GM23338 (cell line): Measurements from ENCODE around the gene ZBTB6. TPM values are rescaled to one million over a fixed set of nuclear protein-coding genes. Genes with fewer than 3 reads are reported as not detected.
A peak's percentile ranks its signal among the peaks of the same experiment; 100 is the strongest.
"Not testable (repeated sequence)": the region's sequence is repeated elsewhere in the genome, so short reads cannot be mapped to it uniquely, and the experiment has no call there.

Experiments used
- ATAC-seq: fragments of 200-7000 bp; cut with Tn5 transposase; 3 replicates; pipeline ENCODE4 v1.9.1; 2020
- DNase-seq: peaks from one replicate; pipeline ENCODE4 v3.0.0-alpha.2; 2015; ENCODE audit warnings: low spot score
- H2AFZ ChIP-seq: fragments of 200-600 bp; sonication (generic); 2 replicates; pipeline ENCODE4 v1.8.0; 2016; ENCODE audit warnings: antibody characterized with exemption, mild to moderate bottlenecking, moderate library complexity
- H3F3A ChIP-seq: fragments of 200-600 bp; sonication (generic); replicated peaks from 2 replicates; pipeline ENCODE4 v1.8.0; 2017; ENCODE audit warnings: antibody characterized with exemption, mixed run types, low read depth
- H3K27ac ChIP-seq: fragments of 200-600 bp; sonication (generic); 2 replicates; pipeline ENCODE4 v1.6.1; 2016; ENCODE audit warnings: low read depth
- H3K27me3 ChIP-seq: fragments of 200-600 bp; sonication (generic); 2 replicates; pipeline ENCODE4 v1.8.0; 2016; ENCODE audit warnings: mild to moderate bottlenecking, mixed run types, moderate library complexity; ENCODE audit not compliant: insufficient read depth
- H3K36me3 ChIP-seq: fragments of 200-600 bp; sonication (generic); 2 replicates; pipeline ENCODE4 v1.8.0; 2016; ENCODE audit warnings: mild to moderate bottlenecking; ENCODE audit not compliant: insufficient read depth
- H3K4me1 ChIP-seq: fragments of 200-600 bp; sonication (generic); 2 replicates; pipeline ENCODE4 v1.8.0; 2016; ENCODE audit warnings: mild to moderate bottlenecking, moderate library complexity; ENCODE audit not compliant: insufficient read depth
- H3K4me2 ChIP-seq: fragments of 200-600 bp; sonication (generic); 2 replicates; pipeline ENCODE4 v1.7.1; 2017; ENCODE audit warnings: mixed run types
- H3K4me3 ChIP-seq: fragments of 200-600 bp; sonication (generic); 2 replicates; pipeline ENCODE4 v1.6.1; 2016; ENCODE audit warnings: mixed run types
- H3K79me2 ChIP-seq: fragments of 200-600 bp; sonication (generic); replicated peaks from 2 replicates; pipeline ENCODE4 v1.8.0; 2017; ENCODE audit warnings: mild to moderate bottlenecking; ENCODE audit not compliant: insufficient read depth
- H3K9me2 ChIP-seq: fragments of 200-600 bp; sonication (generic); 2 replicates; pipeline ENCODE4 v1.8.0; 2017; ENCODE audit not compliant: insufficient read depth
- H4K20me1 ChIP-seq: fragments of 200-600 bp; sonication (generic); replicated peaks from 2 replicates; pipeline ENCODE4 v1.8.0; 2017; ENCODE audit warnings: mild to moderate bottlenecking; ENCODE audit not compliant: insufficient read depth
- H3K27ac Mint-ChIP-seq: 2 replicates; pipeline ENCODE4 v1.8.0; 2020; ENCODE audit warnings: inconsistent platforms, mild to moderate bottlenecking, moderate library complexity, mixed read lengths
- H3K27me3 Mint-ChIP-seq: 3 replicates; pipeline ENCODE4 v1.8.0; 2022; ENCODE audit warnings: low read depth, mild to moderate bottlenecking, moderate library complexity, mixed read lengths, inconsistent platforms; ENCODE audit not compliant: insufficient read depth, poor library complexity
- H3K36me3 Mint-ChIP-seq: 3 replicates; pipeline ENCODE4 v1.8.0; 2021; ENCODE audit warnings: low read depth, mild to moderate bottlenecking, inconsistent platforms, moderate library complexity, mixed read lengths
- H3K4me1 Mint-ChIP-seq: 3 replicates; pipeline ENCODE4 v1.8.0; 2020; ENCODE audit warnings: mild to moderate bottlenecking, inconsistent platforms, mixed read lengths
- H3K4me3 Mint-ChIP-seq: 3 replicates; pipeline ENCODE4 v1.8.0; 2021; ENCODE audit warnings: moderate library complexity, mild to moderate bottlenecking, inconsistent platforms, mixed read lengths
- H3K9me3 Mint-ChIP-seq: 3 replicates; pipeline ENCODE4 v1.8.0; 2020; ENCODE audit warnings: moderate library complexity, mild to moderate bottlenecking, inconsistent platforms, mixed read lengths
- CREB1 ChIP-seq: fragments of 250-450 bp; sonication (Bioruptor Pico); IDR thresholded peaks from 2 replicates; pipeline ENCODE4 v1.5.0; 2020; ENCODE audit warnings: low read depth, mild to moderate bottlenecking, moderate library complexity
- ETS1 ChIP-seq: IDR thresholded peaks from 2 replicates; pipeline ENCODE4 v1.6.1; 2016; ENCODE audit warnings: antibody characterized with exemption
- POLR2AphosphoS5 ChIP-seq: IDR thresholded peaks from 2 replicates; pipeline ENCODE4 v1.6.1; 2016; ENCODE audit warnings: antibody characterized with exemption, low read depth
- ZNF114 ChIP-seq: fragments of 250-450 bp; sonication (Bioruptor Pico); IDR thresholded peaks from 2 replicates; pipeline ENCODE4 v1.5.0; 2020; ENCODE audit warnings: mild to moderate bottlenecking, moderate library complexity
- ZNF331 ChIP-seq: fragments of 250-450 bp; sonication (Bioruptor Pico); IDR thresholded peaks from 2 replicates; pipeline ENCODE4 v1.5.0; 2020; ENCODE audit warnings: low read depth, mild to moderate bottlenecking, moderate library complexity
- polyA plus RNA-seq: library from polyadenylated mRNA; unstranded; fragments of >200 nt; fragmentation: Nextera tagmentation; extraction: Ambion mirVana; gene quantifications from 2 replicates; pipeline ENCODE4 v1.2.1, GENCODE V29; 2016
- total RNA-seq: library from RNA; depleted of rRNA; stranded (reverse); fragments of >200 nt; shearing (Covaris generic); gene quantifications from 2 replicates; pipeline ENCODE4 v1.2.3, GENCODE V29; 2014
- TF ChIP-seq, protein P1 (sequence below): fragments of 250-450 bp; sonication (Bioruptor Pico); IDR thresholded peaks from 2 replicates; pipeline ENCODE4 v1.5.0; 2020; ENCODE audit warnings: mild to moderate bottlenecking, moderate library complexity

The ZBTB6 gene
- total and polyA plus RNA-seq, 2 experiments from 2014 or later = 4.0 to 12.7 TPM

GRCh38 chr9:122912671-122912963, 506 bp downstream of the ZBTB6 start:
- Histone ChIP-seq H3K27ac (peak overlapping the region; percentile 94), H3K4me2 (peak overlapping the region; percentile 85), H3K79me2 (peaks cover 53% of the 10 kb centered on the region), H3K36me3 (peaks cover 14% of the 10 kb centered on the region; the same call in 1 of the 2 replicates), H3K9me2 (no peaks in the 10 kb centered on the region), H3K4me3 (peak overlapping the region; percentile 67), H2AFZ (no peak overlapping the region), H3K4me1 (peaks cover 8% of the 10 kb centered on the region; the same call in 1 of the 2 replicates), H3K27me3 (no peaks in the 10 kb centered on the region), H4K20me1 (no peaks in the 10 kb centered on the region), H3F3A (peaks cover 8% of the 10 kb centered on the region; the same call in 1 of the 2 replicates)
- ATAC-seq = no peak
- Mint-ChIP-seq H3K4me1 (peaks cover 10% of the 10 kb centered on the region), H3K27ac (peak overlapping the region; percentile 99), H3K27me3 (peaks cover 6% of the 10 kb centered on the region), H3K9me3 (no peaks in the 10 kb centered on the region), H3K36me3 (peaks cover 23% of the 10 kb centered on the region), H3K4me3 (peak overlapping the region; percentile 98)
- DNase-seq = no peak
- no peak for TF ChIP-seq ZNF331 (CRISPR knock-in tag)
- no peak for TF ChIP-seq ZNF114 (CRISPR knock-in tag)
- TF ChIP-seq CREB1 (CRISPR knock-in tag) = no peak

DNA sequence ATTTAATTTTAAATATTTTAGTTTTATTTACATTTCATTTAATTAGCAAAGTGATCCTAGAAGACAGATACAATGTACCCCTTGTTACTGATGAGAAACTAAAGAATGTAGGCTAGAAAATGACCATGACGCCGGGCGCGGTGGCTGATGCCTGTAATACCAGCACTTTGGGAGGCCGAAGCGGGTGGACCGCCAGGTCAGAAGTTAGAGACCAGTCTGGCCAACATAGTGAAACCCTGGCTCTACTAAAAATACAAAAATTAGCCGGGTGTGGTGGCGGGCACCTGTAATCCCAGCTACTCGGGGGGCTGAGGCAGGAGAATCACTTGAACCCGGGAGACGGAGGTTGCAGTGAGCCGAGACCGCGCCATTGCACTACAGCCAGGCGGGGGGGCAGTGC, 7.0 kb downstream of the ZBTB6 start:
- not testable (repeated sequence) for H3K27me3 ChIP-seq, H3K27ac Mint-ChIP-seq, H3K4me3 ChIP-seq, H3F3A ChIP-seq, H3K36me3 ChIP-seq, H3K4me1 ChIP-seq, H3K9me2 ChIP-seq, ATAC-seq, H2AFZ ChIP-seq, H3K27me3 Mint-ChIP-seq, H3K4me1 Mint-ChIP-seq, H3K9me3 Mint-ChIP-seq, H3K4me2 ChIP-seq, H3K4me3 Mint-ChIP-seq
- DNase-seq = peak; percentile 9
- Histone ChIP-seq H4K20me1 (peaks cover 11% of the 10 kb centered on the region; the same call in 1 of the 2 replicates), H3K27ac (peak overlapping the region; percentile 83; the same call in 1 of the 2 replicates), H3K79me2 (peaks cover 60% of the 10 kb centered on the region)
- peaks cover 12% of the 10 kb centered on the region for H3K36me3 Mint-ChIP-seq

DNA sequence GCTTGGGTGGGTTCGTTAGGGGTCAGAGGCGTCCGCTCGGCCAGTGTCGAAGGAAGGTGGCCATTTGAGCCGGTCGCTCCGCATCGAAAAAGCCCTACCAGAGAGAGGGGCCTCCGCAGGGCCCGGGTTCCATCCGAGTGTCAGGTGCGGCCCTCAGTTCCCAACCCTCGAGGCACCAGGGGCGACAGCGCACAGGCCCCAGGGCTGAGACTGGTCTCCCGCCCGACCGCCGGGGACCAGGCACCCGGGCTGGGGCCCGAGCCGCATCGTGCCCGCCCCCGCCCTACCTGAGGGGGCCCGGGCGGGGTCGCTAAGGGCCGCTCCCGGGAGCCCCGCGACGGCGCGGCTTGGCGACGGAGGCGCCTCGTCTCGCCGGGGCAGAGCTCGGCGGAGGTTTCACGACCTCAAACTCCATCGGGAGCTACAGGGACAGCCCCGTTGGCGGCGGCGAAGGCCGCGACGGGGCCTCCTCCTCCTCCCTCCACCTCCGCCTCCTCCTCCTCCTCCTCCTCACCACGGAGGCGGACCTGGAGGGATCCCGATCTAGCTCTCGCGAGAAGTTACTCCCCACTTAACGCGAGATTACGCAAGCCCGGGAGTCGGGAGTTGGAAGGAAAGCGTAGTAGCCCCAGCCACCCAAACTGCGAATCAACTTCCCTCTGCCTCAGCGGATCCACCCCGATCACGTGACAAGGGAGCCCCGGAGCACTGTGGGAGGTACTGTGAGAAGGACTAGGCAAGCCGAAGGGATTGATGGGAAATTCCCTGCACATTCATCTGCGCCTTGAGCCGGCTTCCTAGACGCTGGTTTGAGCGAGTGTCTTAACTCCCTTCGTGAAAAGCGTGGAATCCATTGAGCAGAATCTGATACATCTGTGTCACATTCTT, 8.1 kb downstream of the ZBTB6 start, which contains the start of gene RC3H2:
Gene RC3H2 (minus strand): TSS at position 537 of the 888 bp plus-strand sequence. CDS start 7,850 bp downstream, outside the sequence.
- peak within 1 kb of the TSS; percentile 96 for H3K27ac Mint-ChIP-seq
- Histone ChIP-seq H3K27me3 (no peaks in the 10 kb centered on the region), H3K9me2 (no peaks in the 10 kb centered on the region), H3K4me1 (peaks cover 10% of the 10 kb centered on the region), H3K4me3 (peak within 1 kb of the TSS; percentile 90), H3K27ac (peak within 1 kb of the TSS; percentile 93), H3K36me3 (no peaks in the 10 kb centered on the region; the same call in 1 of the 2 replicates), H2AFZ (0 out of 2 replicates have a peak within 1 kb of the TSS, but pooled peaks have one; percentile 49), H4K20me1 (peaks cover 16% of the 10 kb centered on the region; the same call in 1 of the 2 replicates), H3K79me2 (peaks cover 60% of the 10 kb centered on the region), H3K4me2 (peak within 1 kb of the TSS; percentile 88), H3F3A (no peaks in the 10 kb centered on the region)
- peaks cover 2% of the 10 kb centered on the region for H3K27me3 Mint-ChIP-seq
- TF ChIP-seq ZNF331 (CRISPR knock-in tag) (no peak), ZNF114 (CRISPR knock-in tag) (no peak), ETS1 (peak; percentile 65), CREB1 (CRISPR knock-in tag) (peak; percentile 65), POLR2AphosphoS5 (peak; percentile 91)
- TF ChIP-seq, protein P1, sequence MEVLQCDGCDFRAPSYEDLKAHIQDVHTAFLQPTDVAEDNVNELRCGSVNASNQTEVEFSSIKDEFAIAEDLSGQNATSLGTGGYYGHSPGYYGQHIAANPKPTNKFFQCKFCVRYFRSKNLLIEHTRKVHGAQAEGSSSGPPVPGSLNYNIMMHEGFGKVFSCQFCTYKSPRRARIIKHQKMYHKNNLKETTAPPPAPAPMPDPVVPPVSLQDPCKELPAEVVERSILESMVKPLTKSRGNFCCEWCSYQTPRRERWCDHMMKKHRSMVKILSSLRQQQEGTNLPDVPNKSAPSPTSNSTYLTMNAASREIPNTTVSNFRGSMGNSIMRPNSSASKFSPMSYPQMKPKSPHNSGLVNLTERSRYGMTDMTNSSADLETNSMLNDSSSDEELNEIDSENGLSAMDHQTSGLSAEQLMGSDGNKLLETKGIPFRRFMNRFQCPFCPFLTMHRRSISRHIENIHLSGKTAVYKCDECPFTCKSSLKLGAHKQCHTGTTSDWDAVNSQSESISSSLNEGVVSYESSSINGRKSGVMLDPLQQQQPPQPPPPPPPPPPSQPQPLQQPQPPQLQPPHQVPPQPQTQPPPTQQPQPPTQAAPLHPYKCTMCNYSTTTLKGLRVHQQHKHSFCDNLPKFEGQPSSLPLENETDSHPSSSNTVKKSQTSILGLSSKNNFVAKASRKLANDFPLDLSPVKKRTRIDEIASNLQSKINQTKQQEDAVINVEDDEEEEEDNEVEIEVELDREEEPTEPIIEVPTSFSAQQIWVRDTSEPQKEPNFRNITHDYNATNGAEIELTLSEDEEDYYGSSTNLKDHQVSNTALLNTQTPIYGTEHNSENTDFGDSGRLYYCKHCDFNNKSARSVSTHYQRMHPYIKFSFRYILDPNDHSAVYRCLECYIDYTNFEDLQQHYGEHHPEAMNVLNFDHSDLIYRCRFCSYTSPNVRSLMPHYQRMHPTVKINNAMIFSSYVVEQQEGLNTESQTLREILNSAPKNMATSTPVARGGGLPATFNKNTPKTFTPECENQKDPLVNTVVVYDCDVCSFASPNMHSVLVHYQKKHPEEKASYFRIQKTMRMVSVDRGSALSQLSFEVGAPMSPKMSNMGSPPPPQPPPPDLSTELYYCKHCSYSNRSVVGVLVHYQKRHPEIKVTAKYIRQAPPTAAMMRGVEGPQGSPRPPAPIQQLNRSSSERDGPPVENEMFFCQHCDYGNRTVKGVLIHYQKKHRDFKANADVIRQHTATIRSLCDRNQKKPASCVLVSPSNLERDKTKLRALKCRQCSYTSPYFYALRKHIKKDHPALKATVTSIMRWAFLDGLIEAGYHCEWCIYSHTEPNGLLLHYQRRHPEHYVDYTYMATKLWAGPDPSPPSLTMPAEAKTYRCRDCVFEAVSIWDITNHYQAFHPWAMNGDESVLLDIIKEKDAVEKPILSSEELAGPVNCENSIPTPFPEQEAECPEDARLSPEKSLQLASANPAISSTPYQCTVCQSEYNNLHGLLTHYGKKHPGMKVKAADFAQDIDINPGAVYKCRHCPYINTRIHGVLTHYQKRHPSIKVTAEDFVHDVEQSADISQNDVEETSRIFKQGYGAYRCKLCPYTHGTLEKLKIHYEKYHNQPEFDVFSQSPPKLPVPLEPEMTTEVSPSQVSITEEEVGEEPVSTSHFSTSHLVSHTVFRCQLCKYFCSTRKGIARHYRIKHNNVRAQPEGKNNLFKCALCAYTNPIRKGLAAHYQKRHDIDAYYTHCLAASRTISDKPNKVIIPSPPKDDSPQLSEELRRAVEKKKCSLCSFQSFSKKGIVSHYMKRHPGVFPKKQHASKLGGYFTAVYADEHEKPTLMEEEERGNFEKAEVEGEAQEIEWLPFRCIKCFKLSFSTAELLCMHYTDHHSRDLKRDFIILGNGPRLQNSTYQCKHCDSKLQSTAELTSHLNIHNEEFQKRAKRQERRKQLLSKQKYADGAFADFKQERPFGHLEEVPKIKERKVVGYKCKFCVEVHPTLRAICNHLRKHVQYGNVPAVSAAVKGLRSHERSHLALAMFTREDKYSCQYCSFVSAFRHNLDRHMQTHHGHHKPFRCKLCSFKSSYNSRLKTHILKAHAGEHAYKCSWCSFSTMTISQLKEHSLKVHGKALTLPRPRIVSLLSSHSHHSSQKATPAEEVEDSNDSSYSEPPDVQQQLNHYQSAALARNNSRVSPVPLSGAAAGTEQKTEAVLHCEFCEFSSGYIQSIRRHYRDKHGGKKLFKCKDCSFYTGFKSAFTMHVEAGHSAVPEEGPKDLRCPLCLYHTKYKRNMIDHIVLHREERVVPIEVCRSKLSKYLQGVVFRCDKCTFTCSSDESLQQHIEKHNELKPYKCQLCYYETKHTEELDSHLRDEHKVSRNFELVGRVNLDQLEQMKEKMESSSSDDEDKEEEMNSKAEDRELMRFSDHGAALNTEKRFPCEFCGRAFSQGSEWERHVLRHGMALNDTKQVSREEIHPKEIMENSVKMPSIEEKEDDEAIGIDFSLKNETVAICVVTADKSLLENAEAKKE (CRISPR knock-in tag) = no peak
- no peaks in the 10 kb centered on the region for H3K9me3 Mint-ChIP-seq
- H3K4me1 Mint-ChIP-seq = peaks cover 8% of the 10 kb centered on the region; the same call in 2 of the 3 replicates
- H3K36me3 Mint-ChIP-seq = peaks cover 4% of the 10 kb centered on the region; the same call in 2 of the 3 replicates
- peak; percentile 100 for DNase-seq
- H3K4me3 Mint-ChIP-seq = peak within 1 kb of the TSS; percentile 93
- ATAC-seq = peak; percentile 91
